ENCODE measurements around the gene RAD9A. TPM values are rescaled to one million over a fixed set of nuclear protein-coding genes. Genes with fewer than 3 reads are reported as not detected.

RAD9A gene
- total and polyA plus RNA-seq, 9 of the 15 experiments (the other 6 are each of a cell fraction or from before 2014, with no cell fraction given) = 1.4 to 41.2 (median 16.1) TPM

DNA sequence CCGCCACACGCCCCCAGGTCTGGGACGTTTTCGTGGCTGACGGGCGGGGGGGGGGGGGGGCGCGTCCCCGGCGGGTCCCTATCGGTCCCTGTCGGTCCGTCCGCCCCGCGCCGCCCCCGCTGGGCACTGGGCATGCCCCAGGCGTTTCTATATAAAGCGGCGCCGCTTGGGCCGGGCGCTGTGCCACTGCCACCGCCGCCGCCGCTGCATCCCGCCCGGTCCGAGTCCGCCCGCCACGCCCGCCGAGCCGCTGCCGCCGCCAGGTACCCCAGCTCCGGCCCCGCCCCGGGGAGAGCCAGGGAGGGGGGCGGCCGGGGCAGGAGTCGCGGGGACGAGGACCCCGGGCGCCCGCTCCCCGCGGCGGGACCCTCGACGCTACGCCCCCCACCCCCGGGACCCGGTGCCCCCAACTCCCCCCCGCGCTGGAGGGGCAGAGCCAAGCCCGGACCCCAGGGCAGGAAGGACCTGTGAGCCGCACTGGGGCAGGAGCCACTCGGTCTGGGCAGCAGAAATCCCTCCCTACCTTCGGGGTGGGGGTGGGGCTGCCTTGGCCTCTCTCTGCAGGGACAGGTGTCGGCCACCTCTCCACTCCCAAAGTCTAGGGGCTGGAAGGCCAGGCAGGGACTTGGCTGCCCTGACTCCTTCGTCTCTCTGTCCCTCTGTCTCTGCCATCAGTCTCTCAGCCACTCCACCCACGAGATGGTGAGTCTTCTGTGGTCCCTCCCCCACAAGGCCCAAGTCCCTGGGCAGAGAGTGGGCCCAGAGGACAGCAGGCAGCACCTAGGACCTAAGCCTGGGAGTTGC lies 23.9 kb downstream of the RAD9A start, which contains the start of gene CARNS1:
CARNS1 (plus strand) TSS at position 178 of the 804 bp plus-strand sequence; CDS start at position 700, 522 bp downstream.
- TF ChIP-seq ZNF41 (CRISPR knock-in tag; conservative IDR thresholded peaks at IDR 0.05) (no peak), ZNF740 (CRISPR knock-in tag; IDR thresholded peaks at IDR 0.05) (no peak), ZNF740 (tag; IDR thresholded peaks at IDR 0.05) (no peak), SRSF7 (optimal IDR thresholded peaks at IDR 0.05; ENCODE audit: low read depth, low read length) (no peak), FOXJ3 (CRISPR knock-in tag; IDR thresholded peaks at IDR 0.05) (no peak), ATF6 (CRISPR knock-in tag; IDR thresholded peaks at IDR 0.05) (no peak), CBX3 (IDR thresholded peaks at IDR 0.05; ENCODE audit: borderline replicate concordance in 1 of 2, low read length in 2 of 2) (no peak), CGGBP1 (CRISPR knock-in tag; IDR thresholded peaks at IDR 0.05) (no peak)
- TF ChIP-seq, protein P1, sequence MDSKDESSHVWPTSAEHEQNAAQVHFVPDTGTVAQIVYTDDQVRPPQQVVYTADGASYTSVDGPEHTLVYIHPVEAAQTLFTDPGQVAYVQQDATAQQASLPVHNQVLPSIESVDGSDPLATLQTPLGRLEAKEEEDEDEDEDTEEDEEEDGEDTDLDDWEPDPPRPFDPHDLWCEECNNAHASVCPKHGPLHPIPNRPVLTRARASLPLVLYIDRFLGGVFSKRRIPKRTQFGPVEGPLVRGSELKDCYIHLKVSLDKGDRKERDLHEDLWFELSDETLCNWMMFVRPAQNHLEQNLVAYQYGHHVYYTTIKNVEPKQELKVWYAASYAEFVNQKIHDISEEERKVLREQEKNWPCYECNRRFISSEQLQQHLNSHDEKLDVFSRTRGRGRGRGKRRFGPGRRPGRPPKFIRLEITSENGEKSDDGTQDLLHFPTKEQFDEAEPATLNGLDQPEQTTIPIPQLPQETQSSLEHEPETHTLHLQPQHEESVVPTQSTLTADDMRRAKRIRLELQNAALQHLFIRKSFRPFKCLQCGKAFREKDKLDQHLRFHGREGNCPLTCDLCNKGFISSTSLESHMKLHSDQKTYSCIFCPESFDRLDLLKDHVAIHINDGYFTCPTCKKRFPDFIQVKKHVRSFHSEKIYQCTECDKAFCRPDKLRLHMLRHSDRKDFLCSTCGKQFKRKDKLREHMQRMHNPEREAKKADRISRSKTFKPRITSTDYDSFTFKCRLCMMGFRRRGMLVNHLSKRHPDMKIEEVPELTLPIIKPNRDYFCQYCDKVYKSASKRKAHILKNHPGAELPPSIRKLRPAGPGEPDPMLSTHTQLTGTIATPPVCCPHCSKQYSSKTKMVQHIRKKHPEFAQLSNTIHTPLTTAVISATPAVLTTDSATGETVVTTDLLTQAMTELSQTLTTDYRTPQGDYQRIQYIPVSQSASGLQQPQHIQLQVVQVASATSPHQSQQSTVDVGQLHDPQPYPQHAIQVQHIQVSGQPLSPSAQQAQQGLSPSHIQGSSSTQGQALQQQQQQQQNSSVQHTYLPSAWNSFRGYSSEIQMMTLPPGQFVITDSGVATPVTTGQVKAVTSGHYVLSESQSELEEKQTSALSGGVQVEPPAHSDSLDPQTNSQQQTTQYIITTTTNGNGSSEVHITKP (IDR thresholded peaks at IDR 0.05; ENCODE audit: partially characterized antibody) = no peak
- Histone ChIP-seq H3K27ac (ENCODE audit: extremely low read depth, low read depth, low read length) (no peak within 1 kb of the TSS), H3K4me2 (ENCODE audit: insufficient read depth, low read length) (no peak within 1 kb of the TSS), H3K36me3 (ENCODE audit: control insufficient read depth, insufficient read depth, low read length) (no peaks in the 10 kb centered on the region), H3K79me2 (ENCODE audit: control insufficient read depth, insufficient read depth, low read length) (peaks cover 7% of the 10 kb centered on the region; the same call in 1 of the 3 replicates), H3K9me3 (replicated peaks; ENCODE audit: control insufficient read depth, insufficient read depth, low read depth, low read length) (no peaks in the 10 kb centered on the region), H3K4me3 (no peak within 1 kb of the TSS), H3K4me1 (replicated peaks in 1 of 2; ENCODE audit: control insufficient read depth in 2 of 2, insufficient read depth in 2 of 2, low read length in 2 of 2) (peaks cover 27 to 73% of the 10 kb centered on the region in 2 experiments), H2AFZ (ENCODE audit: low read depth, low read length) (no peak within 1 kb of the TSS), H4K20me1 (replicated peaks; ENCODE audit: control insufficient read depth, insufficient read depth, low read length) (no peaks in the 10 kb centered on the region; the same call in 1 of the 2 replicates), H3K9ac (ENCODE audit: insufficient read depth in 1 of 2, low read depth in 2 of 2, low read length in 2 of 2) (peak within 1 kb of the TSS in 1 of 2 experiments; percentile 38; a peak in 1 of 4 replicates), H3K27me3 (ENCODE audit: control insufficient read depth in 2 of 2, insufficient read depth in 2 of 2, low read length in 2 of 2) (no peaks in the 10 kb centered on the region), H3K9me1 (ENCODE audit: control insufficient read depth, insufficient read depth, low read length) (no peaks in the 10 kb centered on the region)
- 46% methylated on average over 7 of the region's 67 CpGs for WGBS (ENCODE audit: insufficient coverage, low coverage, missing lambda C conversion rate)
- no TSS peak for BruUV-seq (replicated peaks)
- in situ Hi-C loops (cut with MboI) (no loop called here), intact Hi-C loops (cut with micrococcal nuclease) (no loop called here)
- FAIRE-seq (no peak), DNase-seq (ENCODE audit: extremely low read depth in 1 of 4, low spot score in 3 of 4) (no peak), ATAC-seq (no peak)
- ChIA-PET CTCF (ENCODE audit: low intra/inter-chr PET ratio) (no interaction called here), POLR2A (no interaction called here)
